ENCODE data around the gene EPB41L4A. TPM values are rescaled to one million over a fixed set of nuclear protein-coding genes. Genes with fewer than 3 reads are reported as not detected.

Gene EPB41L4A
- polyA plus RNA-seq, 1 donor (not counting 4 experiments of a cell fraction or from before 2014, with no cell fraction given), result 3.5 TPM

GRCh38 chr5:112318346-112318745, 100.7 kb downstream of the EPB41L4A start:
- dilution Hi-C loops (cut with MboI; ENCODE audit: extremely low pct_ligation_motif_present, low sequenced_read_pairs), result no loop called here
- H3K4me1 ChIP-seq (ENCODE audit: control insufficient read depth, extremely low read depth, insufficient read depth, low read length), result no peaks in the 10 kb centered on the region

GRCh38 chr5:112317866-112318265, 101.2 kb downstream of the EPB41L4A start:
- H3K79me2 ChIP-seq (ENCODE audit: control insufficient read depth, insufficient read depth, low read length), result no peaks in the 10 kb centered on the region
- no peak for TF ChIP-seq CTCF (optimal IDR thresholded peaks at IDR 0.05 in 1 of 3, IDR thresholded peaks at IDR 0.05 in 1 of 3, conservative IDR thresholded peaks at IDR 0.05 in 1 of 3; ENCODE audit: extremely low read depth in 1 of 3, insufficient read depth in 2 of 3, low read length in 3 of 3)
- no peak for TF ChIP-seq EZH2 (IDR thresholded peaks at IDR 0.05; ENCODE audit: low read length)
- H3K9ac ChIP-seq (ENCODE audit: control insufficient read depth, extremely low read depth, insufficient read depth, low read length), result no peak overlapping the region
- no peaks in the 10 kb centered on the region for H3K9me3 ChIP-seq (ENCODE audit: control insufficient read depth, low read depth, low read length)
- H4K20me1 ChIP-seq (ENCODE audit: control insufficient read depth, extremely low read depth, insufficient read depth, low read length), result no peaks in the 10 kb centered on the region
- no peak overlapping the region for H2AFZ ChIP-seq (ENCODE audit: control insufficient read depth, low read length)
- no peak for FAIRE-seq
- no peaks in the 10 kb centered on the region for H3K4me1 ChIP-seq (ENCODE audit: control insufficient read depth, extremely low read depth, insufficient read depth, low read length)
- H3K9me1 ChIP-seq (ENCODE audit: control insufficient read depth, extremely low read depth, insufficient read depth, low read length), result no peaks in the 10 kb centered on the region
- no peak overlapping the region for H3K27ac ChIP-seq (ENCODE audit: control insufficient read depth, insufficient read depth, low read length)
- dilution Hi-C loops (cut with MboI; ENCODE audit: extremely low pct_ligation_motif_present, low sequenced_read_pairs), result no loop called here
- no peaks in the 10 kb centered on the region for H3K27me3 ChIP-seq (ENCODE audit: control insufficient read depth, extremely low read depth, insufficient read depth, low read length)
- H3K4me3 ChIP-seq (ENCODE audit: control insufficient read depth in 2 of 3, extremely low read depth in 1 of 3, insufficient read depth in 2 of 3, low read depth in 1 of 3, low read length in 3 of 3), result no peak overlapping the region
- no peak overlapping the region for H3K4me2 ChIP-seq (ENCODE audit: control insufficient read depth, extremely low read depth, insufficient read depth, low read depth, low read length)
- no peak for DNase-seq (ENCODE audit: low read depth, low spot score)
- H3K36me3 ChIP-seq (ENCODE audit: control insufficient read depth in 2 of 2, extremely low read depth in 1 of 2, insufficient read depth in 2 of 2, low read length in 2 of 2), result no peaks in the 10 kb centered on the region

More at GRCh38 chr5:112318346-112318745, 100.7 kb downstream of the EPB41L4A start:
- H3K4me2 ChIP-seq (ENCODE audit: control insufficient read depth, extremely low read depth, insufficient read depth, low read depth, low read length), result no peak overlapping the region
- no peaks in the 10 kb centered on the region for H3K36me3 ChIP-seq (ENCODE audit: control insufficient read depth in 2 of 2, extremely low read depth in 1 of 2, insufficient read depth in 2 of 2, low read length in 2 of 2)
- H3K27ac ChIP-seq (ENCODE audit: control insufficient read depth, insufficient read depth, low read length), result no peak overlapping the region
- no peaks in the 10 kb centered on the region for H3K79me2 ChIP-seq (ENCODE audit: control insufficient read depth, insufficient read depth, low read length)
- no peak overlapping the region for H3K9ac ChIP-seq (ENCODE audit: control insufficient read depth, extremely low read depth, insufficient read depth, low read length)
- FAIRE-seq (no peak), DNase-seq (ENCODE audit: low read depth, low spot score) (no peak)
- no peaks in the 10 kb centered on the region for H4K20me1 ChIP-seq (ENCODE audit: control insufficient read depth, extremely low read depth, insufficient read depth, low read length)
- no peaks in the 10 kb centered on the region for H3K9me3 ChIP-seq (ENCODE audit: control insufficient read depth, low read depth, low read length)
- H2AFZ ChIP-seq (ENCODE audit: control insufficient read depth, low read length), result no peak overlapping the region
- no peak overlapping the region for H3K4me3 ChIP-seq (ENCODE audit: control insufficient read depth in 2 of 3, extremely low read depth in 1 of 3, insufficient read depth in 2 of 3, low read depth in 1 of 3, low read length in 3 of 3)
- no peaks in the 10 kb centered on the region for H3K27me3 ChIP-seq (ENCODE audit: control insufficient read depth, extremely low read depth, insufficient read depth, low read length)
- no peaks in the 10 kb centered on the region for H3K9me1 ChIP-seq (ENCODE audit: control insufficient read depth, extremely low read depth, insufficient read depth, low read length)
- TF ChIP-seq CTCF (optimal IDR thresholded peaks at IDR 0.05 in 1 of 3, IDR thresholded peaks at IDR 0.05 in 1 of 3, conservative IDR thresholded peaks at IDR 0.05 in 1 of 3; ENCODE audit: extremely low read depth in 1 of 3, insufficient read depth in 2 of 3, low read length in 3 of 3) (no peak), EZH2 (IDR thresholded peaks at IDR 0.05; ENCODE audit: low read length) (no peak)

Measured in keratinocyte (primary cell).